GM12878 (cell line): ENCODE results near the gene PRR18. TPM values are rescaled to one million over a fixed set of nuclear protein-coding genes. Genes with fewer than 3 reads are reported as not detected.

Experiments used
- ATAC-seq: fragments of 200-7000 bp; cut with Tn5 transposase; 3 replicates; pipeline ENCODE4 v1.9.1; 2020; ENCODE audit warnings: mild to moderate bottlenecking, moderate library complexity
- BruUV-seq: library from RNA; stranded (reverse); fragments of 400-500 nt; replicated peaks from 2 replicates; lab custom pipeline; 2021; lab: Mats Ljungman, UMichigan
- CTCF ChIA-PET: fragments of 300-600 bp; sonication (Branson Sonifier 250); formaldehyde crosslinking; extraction: SDS; loops from one replicate; lab custom pipeline; 2021; ENCODE audit warnings: inconsistent platforms; lab: Yijun Ruan, JAX
- POLR2A ChIA-PET: fragments of 350-600 bp; formaldehyde crosslinking; extraction: SDS; loops from one replicate; lab custom pipeline; 2021; ENCODE audit warnings: inconsistent platforms; lab: Charles Lee
- RAD21 ChIA-PET: fragments of 300-600 bp; sonication (Branson Sonifier 250); formaldehyde crosslinking; loops from one replicate; lab custom pipeline; 2023; ENCODE audit warnings: antibody characterized with exemption; ENCODE audit not compliant: unreplicated experiment; lab: Charles Lee
- SMC1A ChIA-PET: fragments of 300-600 bp; sonication (Branson Sonifier 250); formaldehyde crosslinking; loops from one replicate; lab custom pipeline; 2023; ENCODE audit not compliant: unreplicated experiment, uncharacterized antibody; lab: Charles Lee
- DNase-seq: peaks from one replicate; pipeline ENCODE4 v3.0.0-alpha.2; 2011; ENCODE audit warnings: low read depth, low spot score
- FAIRE-seq: peaks from 3 replicates; lab custom pipeline; 2011; peaks lifted over from hg19 to GRCh38; lab: Jason Lieb, UNC
- H2AFZ ChIP-seq: 2 replicates; pipeline ENCODE4 v1.6.0; 2011; ENCODE audit warnings: low read depth, low read length, control low read depth; ENCODE audit not compliant: control insufficient read depth
- H3K27ac ChIP-seq: 2 replicates; pipeline ENCODE4 v1.5.1; 2011; ENCODE audit warnings: control low read depth; ENCODE audit not compliant: control insufficient read depth, insufficient read depth
- H3K27me3 ChIP-seq, 2 experiments: replicated peaks in 1 of 2; 2 replicates each; pipeline versions ENCODE4 v1.6.0 to v1.6.1; 2011; ENCODE audit warnings: low read length in 1 of 2; ENCODE audit not compliant: control insufficient read depth in 2 of 2, insufficient read depth in 2 of 2
- H3K36me3 ChIP-seq, 2 experiments: 2 replicates each; pipeline ENCODE4 v1.5.1; 2011; ENCODE audit warnings: low read length in 1 of 2; ENCODE audit not compliant: control insufficient read depth in 2 of 2, insufficient read depth in 2 of 2
- H3K4me1 ChIP-seq: 2 replicates; pipeline ENCODE4 v1.6.1; 2011; ENCODE audit warnings: mild to moderate bottlenecking, low read length, moderate library complexity, mixed read lengths; ENCODE audit not compliant: control insufficient read depth, insufficient read depth
- H3K4me2 ChIP-seq: 2 replicates; pipeline ENCODE4 v1.6.0; 2011; ENCODE audit warnings: control low read depth; ENCODE audit not compliant: control insufficient read depth, insufficient read depth
- H3K4me3 ChIP-seq: fragments of 200-600 bp; sonication (generic); 2 replicates; pipeline ENCODE4 v1.5.1; 2016
- H3K79me2 ChIP-seq: 2 replicates; pipeline ENCODE4 v1.6.0; 2011; ENCODE audit warnings: low read length; ENCODE audit not compliant: control insufficient read depth, insufficient read depth
- H3K9ac ChIP-seq: 2 replicates; pipeline ENCODE4 v1.8.0; 2011; ENCODE audit warnings: low read length, control low read depth, mixed read lengths; ENCODE audit not compliant: control insufficient read depth, insufficient read depth
- H3K9me3 ChIP-seq: replicated peaks from 3 replicates; pipeline ENCODE4 v1.5.1; 2011; ENCODE audit warnings: mild to moderate bottlenecking, low read length; ENCODE audit not compliant: control insufficient read depth, insufficient read depth
- H4K20me1 ChIP-seq: 2 replicates; pipeline ENCODE4 v1.6.0; 2011; ENCODE audit not compliant: control insufficient read depth, insufficient read depth
- ATF2 ChIP-seq: IDR thresholded peaks from 2 replicates; pipeline ENCODE4 v1.6.1; 2012; ENCODE audit warnings: low read length, inconsistent platforms
- FOXM1 ChIP-seq: IDR thresholded peaks from 2 replicates; pipeline ENCODE4 v1.6.1; 2012; ENCODE audit warnings: low read depth, mild to moderate bottlenecking, inconsistent platforms, low read length, moderate library complexity
- GABPA ChIP-seq: IDR thresholded peaks from 2 replicates; pipeline ENCODE4 v1.6.1; 2014; ENCODE audit warnings: antibody characterized with exemption, low read depth, mild to moderate bottlenecking, inconsistent platforms
- KAT2A ChIP-seq: conservative IDR thresholded peaks from 2 replicates; pipeline ENCODE4 v1.6.1; 2011; ENCODE audit warnings: low read depth, low read length; ENCODE audit not compliant: control insufficient read depth
- MLLT1 ChIP-seq: fragments of 450-650 bp; IDR thresholded peaks from 2 replicates; pipeline ENCODE4 v1.6.1; 2016; ENCODE audit warnings: mild to moderate bottlenecking
- NR2F1 ChIP-seq: fragments of 450-650 bp; conservative IDR thresholded peaks from 2 replicates; pipeline ENCODE4 v1.6.1; 2017; ENCODE audit warnings: mild to moderate bottlenecking
- PAX8 ChIP-seq: fragments of 450-650 bp; IDR thresholded peaks from 2 replicates; pipeline ENCODE4 v1.6.1; 2017; ENCODE audit warnings: mild to moderate bottlenecking, moderate library complexity
- POLR2AphosphoS5 ChIP-seq: IDR thresholded peaks from 2 replicates; pipeline ENCODE4 v1.6.1; 2011; ENCODE audit warnings: mild to moderate bottlenecking, low read length, inconsistent platforms
- RAD51 ChIP-seq: fragments of 450-650 bp; IDR thresholded peaks from 2 replicates; pipeline ENCODE4 v1.6.1; 2016; ENCODE audit warnings: moderate library complexity, mild to moderate bottlenecking, inconsistent platforms
- SIN3A ChIP-seq: IDR thresholded peaks from 2 replicates; pipeline ENCODE4 v1.6.1; 2012; ENCODE audit warnings: low read depth, low read length, improper control_type of control experiment
- SUPT20H ChIP-seq: IDR thresholded peaks from 2 replicates; pipeline ENCODE4 v1.6.1; 2011; ENCODE audit warnings: low read depth, mild to moderate bottlenecking, low read length, moderate library complexity, borderline replicate concordance; ENCODE audit not compliant: control insufficient read depth
- WRNIP1 ChIP-seq: IDR thresholded peaks from 2 replicates; pipeline ENCODE4 v1.6.1; 2011; ENCODE audit warnings: low read depth, low read length, improper control_type of control experiment, borderline replicate concordance
- ZNF384 ChIP-seq: IDR thresholded peaks from 2 replicates; pipeline ENCODE4 v1.6.1; 2012; ENCODE audit warnings: low read depth, mild to moderate bottlenecking, low read length, improper control_type of control experiment, borderline replicate concordance
- WGBS: methylation state at CpG from one replicate; pipeline ENCODE4 v1.1.6; 2016; ENCODE audit warnings: low lambda C conversion rate; ENCODE audit not compliant: insufficient replicate concordance, insufficient coverage; ENCODE audit errors: missing lambda C conversion rate; 5-methylcytosine and 5-hydroxymethylcytosine counted together
- in situ Hi-C: fragments of 300-500 bp; cut with MboI; formaldehyde crosslinking; loops from 9 replicates; pipeline ENCODE4 v1.14.3; 2018; ENCODE audit warnings: mixed read lengths
- intact Hi-C: fragments of 100-400 bp; cut with micrococcal nuclease; formaldehyde crosslinking; loops from one replicate; pipeline ENCODE4 v1.14.2; 2022; ENCODE audit not compliant: unreplicated experiment
- polyA plus RNA-seq, 11 experiments: library from polyadenylated mRNA; depleted of rRNA in 4 of 11; unstranded in 6 of 11; stranded (reverse) in 5 of 11; fragments of >200 nt; fragmentation: Nextera tagmentation in 4 of 11; fragmentation: Illumina TruSeq in 1 of 11; extraction: Ambion mirVana in 4 of 11; extraction: Trizol in 1 of 11; gene quantifications; 1 replicate in 1 of 11; 2 replicates in 10 of 11; pipeline versions ENCODE4 v1.2.1 to v1.2.3, GENCODE V29; 2011 to 2016; ENCODE audit warnings: inconsistent platforms in 2 of 11, missing spikeins in 2 of 11, low read depth in 1 of 11
- total RNA-seq, 4 experiments: library from RNA; depleted of rRNA in 3 of 4; stranded (reverse); fragments of >200 nt in 3 of 4; fragmentation: Illumina TruSeq in 1 of 4; extraction: Trizol in 1 of 4; gene quantifications; 2 replicates each; pipeline versions ENCODE4 v1.2.1 to v1.2.3, GENCODE V29; 2013 to 2021
- TF ChIP-seq, protein P1 (sequence below): fragments of 450-650 bp; IDR thresholded peaks from 2 replicates; pipeline ENCODE4 v1.6.1; 2016; ENCODE audit warnings: mild to moderate bottlenecking
- TF ChIP-seq, protein P2 (sequence below): fragments of 450-650 bp; IDR thresholded peaks from 2 replicates; pipeline ENCODE4 v1.6.1; 2017; ENCODE audit warnings: antibody characterized with exemption, mild to moderate bottlenecking, moderate library complexity
- TF ChIP-seq, protein P3 (sequence below): fragments of 450-650 bp; IDR thresholded peaks from 2 replicates; pipeline ENCODE4 v1.6.1; 2017; ENCODE audit warnings: low read depth, mild to moderate bottlenecking, moderate library complexity

PRR18 gene
- total and polyA plus RNA-seq, 10 of the 15 experiments (the other 5 are each of a cell fraction or from before 2014, with no cell fraction given) = 0.13 to 8.2 (median 1.6) TPM

DNA sequence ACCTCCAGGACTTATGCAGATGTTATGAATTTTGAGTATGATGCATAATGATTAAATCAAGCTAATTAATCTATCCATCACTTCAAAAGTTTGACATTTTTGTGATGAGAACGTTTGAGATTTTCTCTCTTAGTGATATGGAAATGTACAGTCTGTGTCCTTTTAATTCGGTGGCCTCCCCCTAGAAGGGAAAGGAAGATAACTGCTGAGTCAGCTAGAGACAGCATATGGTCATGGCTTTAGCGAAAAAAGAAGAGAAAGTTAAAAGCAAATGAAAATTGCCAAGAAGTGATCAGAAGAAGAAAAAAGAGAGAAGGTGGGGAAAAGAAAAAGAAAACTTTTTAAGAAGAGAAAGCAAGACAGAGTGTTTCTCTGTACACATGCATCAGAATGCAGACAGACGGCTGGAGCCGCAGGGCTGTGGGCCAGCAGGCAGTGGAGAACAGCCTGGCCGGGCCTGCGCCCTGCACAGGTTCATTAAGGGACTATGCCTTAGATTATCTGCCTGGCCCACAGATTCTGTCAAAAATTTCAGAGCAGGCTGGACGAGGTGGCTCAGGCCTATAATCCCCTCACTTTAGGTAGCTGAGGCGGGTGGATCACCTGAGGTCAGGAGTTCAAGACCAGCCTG is 7.7 kb downstream of the PRR18 start:
- no peaks in the 10 kb centered on the region for H3K9me3 ChIP-seq
- intact Hi-C loops (no loop called here), in situ Hi-C loops (no loop called here)
- 62% methylated on average over 9 of the region's 9 CpGs for WGBS
- ChIA-PET CTCF (interaction anchor here (3.9 kb wide), 1 partner anchor 100 kb away, joined by 13 read pairs; no protein-coding TSS in a partner anchor), RAD21 (no interaction called here), SMC1A (interaction anchor here (0.7 kb wide), 1 partner anchor 29 kb away, joined by 3 read pairs; no protein-coding TSS in a partner anchor), POLR2A (no interaction called here)
- DNase-seq (no peak), ATAC-seq (no peak), FAIRE-seq (no peak)
- H3K4me1 ChIP-seq = no peaks in the 10 kb centered on the region
- no peak overlapping the region for H3K27ac ChIP-seq
- BruUV-seq = no TSS peak
- no peaks in the 10 kb centered on the region for H4K20me1 ChIP-seq
- no peak overlapping the region for H3K9ac ChIP-seq
- H3K4me2 ChIP-seq = no peak overlapping the region
- H3K27me3 ChIP-seq = no peaks in the 10 kb centered on the region; a peak in 1 of 4 replicates
- H3K36me3 ChIP-seq = no peaks in the 10 kb centered on the region
- H3K79me2 ChIP-seq = no peaks in the 10 kb centered on the region
- no peak overlapping the region for H2AFZ ChIP-seq
- H3K4me3 ChIP-seq = no peak overlapping the region
- TF ChIP-seq SUPT20H = no peak
- TF ChIP-seq FOXM1 = no peak
- TF ChIP-seq, protein P1, sequence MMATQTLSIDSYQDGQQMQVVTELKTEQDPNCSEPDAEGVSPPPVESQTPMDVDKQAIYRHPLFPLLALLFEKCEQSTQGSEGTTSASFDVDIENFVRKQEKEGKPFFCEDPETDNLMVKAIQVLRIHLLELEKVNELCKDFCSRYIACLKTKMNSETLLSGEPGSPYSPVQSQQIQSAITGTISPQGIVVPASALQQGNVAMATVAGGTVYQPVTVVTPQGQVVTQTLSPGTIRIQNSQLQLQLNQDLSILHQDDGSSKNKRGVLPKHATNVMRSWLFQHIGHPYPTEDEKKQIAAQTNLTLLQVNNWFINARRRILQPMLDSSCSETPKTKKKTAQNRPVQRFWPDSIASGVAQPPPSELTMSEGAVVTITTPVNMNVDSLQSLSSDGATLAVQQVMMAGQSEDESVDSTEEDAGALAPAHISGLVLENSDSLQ = no peak
- no peak for TF ChIP-seq NR2F1
- TF ChIP-seq MLLT1 = no peak
- no peak for TF ChIP-seq WRNIP1
- no peak for TF ChIP-seq PAX8
- TF ChIP-seq, protein P2, sequence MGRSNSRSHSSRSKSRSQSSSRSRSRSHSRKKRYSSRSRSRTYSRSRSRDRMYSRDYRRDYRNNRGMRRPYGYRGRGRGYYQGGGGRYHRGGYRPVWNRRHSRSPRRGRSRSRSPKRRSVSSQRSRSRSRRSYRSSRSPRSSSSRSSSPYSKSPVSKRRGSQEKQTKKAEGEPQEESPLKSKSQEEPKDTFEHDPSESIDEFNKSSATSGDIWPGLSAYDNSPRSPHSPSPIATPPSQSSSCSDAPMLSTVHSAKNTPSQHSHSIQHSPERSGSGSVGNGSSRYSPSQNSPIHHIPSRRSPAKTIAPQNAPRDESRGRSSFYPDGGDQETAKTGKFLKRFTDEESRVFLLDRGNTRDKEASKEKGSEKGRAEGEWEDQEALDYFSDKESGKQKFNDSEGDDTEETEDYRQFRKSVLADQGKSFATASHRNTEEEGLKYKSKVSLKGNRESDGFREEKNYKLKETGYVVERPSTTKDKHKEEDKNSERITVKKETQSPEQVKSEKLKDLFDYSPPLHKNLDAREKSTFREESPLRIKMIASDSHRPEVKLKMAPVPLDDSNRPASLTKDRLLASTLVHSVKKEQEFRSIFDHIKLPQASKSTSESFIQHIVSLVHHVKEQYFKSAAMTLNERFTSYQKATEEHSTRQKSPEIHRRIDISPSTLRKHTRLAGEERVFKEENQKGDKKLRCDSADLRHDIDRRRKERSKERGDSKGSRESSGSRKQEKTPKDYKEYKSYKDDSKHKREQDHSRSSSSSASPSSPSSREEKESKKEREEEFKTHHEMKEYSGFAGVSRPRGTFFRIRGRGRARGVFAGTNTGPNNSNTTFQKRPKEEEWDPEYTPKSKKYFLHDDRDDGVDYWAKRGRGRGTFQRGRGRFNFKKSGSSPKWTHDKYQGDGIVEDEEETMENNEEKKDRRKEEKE = no peak
- no peak for TF ChIP-seq GABPA
- no peak for TF ChIP-seq POLR2AphosphoS5
- TF ChIP-seq SIN3A = no peak
- no peak for TF ChIP-seq ATF2
- TF ChIP-seq KAT2A = no peak
- TF ChIP-seq ZNF384 = no peak
- no peak for TF ChIP-seq RAD51
- TF ChIP-seq, protein P3, sequence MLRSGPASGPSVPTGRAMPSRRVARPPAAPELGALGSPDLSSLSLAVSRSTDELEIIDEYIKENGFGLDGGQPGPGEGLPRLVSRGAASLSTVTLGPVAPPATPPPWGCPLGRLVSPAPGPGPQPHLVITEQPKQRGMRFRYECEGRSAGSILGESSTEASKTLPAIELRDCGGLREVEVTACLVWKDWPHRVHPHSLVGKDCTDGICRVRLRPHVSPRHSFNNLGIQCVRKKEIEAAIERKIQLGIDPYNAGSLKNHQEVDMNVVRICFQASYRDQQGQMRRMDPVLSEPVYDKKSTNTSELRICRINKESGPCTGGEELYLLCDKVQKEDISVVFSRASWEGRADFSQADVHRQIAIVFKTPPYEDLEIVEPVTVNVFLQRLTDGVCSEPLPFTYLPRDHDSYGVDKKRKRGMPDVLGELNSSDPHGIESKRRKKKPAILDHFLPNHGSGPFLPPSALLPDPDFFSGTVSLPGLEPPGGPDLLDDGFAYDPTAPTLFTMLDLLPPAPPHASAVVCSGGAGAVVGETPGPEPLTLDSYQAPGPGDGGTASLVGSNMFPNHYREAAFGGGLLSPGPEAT = no peak
